HG02981 (cell line): ENCODE data around the gene CLP1.
"Not testable (repeated sequence)": the region's sequence is repeated elsewhere in the genome, so short reads cannot be mapped to it uniquely, and the experiment has no call there.

ENCODE experiments used
- ATAC-seq: cut with Tn5 transposase; IDR thresholded peaks from one replicate; pipeline ENCODE4 v1.9.1; 2021; ENCODE audit warnings: mild to moderate bottlenecking, moderate library complexity; ENCODE audit not compliant: unreplicated experiment

Gene CLP1

GRCh38 chr11:57659669-57660068 lies 2.1 kb downstream of the CLP1 start:
- no peak for ATAC-seq

GRCh38 chr11:57662893-57663292 lies 5.3 kb downstream of the CLP1 start:
- ATAC-seq: no peak

DNA sequence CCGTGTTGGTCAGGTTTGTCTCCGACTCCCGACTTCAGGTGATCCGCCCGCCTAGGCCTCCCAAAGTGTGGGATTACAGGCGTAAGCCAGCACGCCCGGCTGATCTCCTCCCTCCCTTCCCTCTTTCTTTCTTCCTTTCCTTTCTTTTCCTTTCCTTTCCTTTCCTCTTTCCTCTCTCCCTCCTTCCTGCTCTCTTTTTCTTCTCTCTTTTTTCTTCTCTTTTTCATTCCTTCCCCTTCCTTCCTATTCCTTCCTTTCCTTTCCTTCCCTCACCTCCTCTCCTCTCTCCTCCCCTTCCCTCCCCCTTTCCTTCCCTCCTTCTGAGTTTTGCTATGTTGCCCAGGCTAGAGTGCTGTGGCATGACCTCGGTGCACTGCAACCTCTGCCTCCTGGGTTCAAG lies 6.4 kb downstream of the CLP1 start:
- ATAC-seq: no peak

GRCh38 chr11:57667117-57667735 lies 9.7 kb downstream of the CLP1 start:
- peak; percentile 57 for ATAC-seq

DNA sequence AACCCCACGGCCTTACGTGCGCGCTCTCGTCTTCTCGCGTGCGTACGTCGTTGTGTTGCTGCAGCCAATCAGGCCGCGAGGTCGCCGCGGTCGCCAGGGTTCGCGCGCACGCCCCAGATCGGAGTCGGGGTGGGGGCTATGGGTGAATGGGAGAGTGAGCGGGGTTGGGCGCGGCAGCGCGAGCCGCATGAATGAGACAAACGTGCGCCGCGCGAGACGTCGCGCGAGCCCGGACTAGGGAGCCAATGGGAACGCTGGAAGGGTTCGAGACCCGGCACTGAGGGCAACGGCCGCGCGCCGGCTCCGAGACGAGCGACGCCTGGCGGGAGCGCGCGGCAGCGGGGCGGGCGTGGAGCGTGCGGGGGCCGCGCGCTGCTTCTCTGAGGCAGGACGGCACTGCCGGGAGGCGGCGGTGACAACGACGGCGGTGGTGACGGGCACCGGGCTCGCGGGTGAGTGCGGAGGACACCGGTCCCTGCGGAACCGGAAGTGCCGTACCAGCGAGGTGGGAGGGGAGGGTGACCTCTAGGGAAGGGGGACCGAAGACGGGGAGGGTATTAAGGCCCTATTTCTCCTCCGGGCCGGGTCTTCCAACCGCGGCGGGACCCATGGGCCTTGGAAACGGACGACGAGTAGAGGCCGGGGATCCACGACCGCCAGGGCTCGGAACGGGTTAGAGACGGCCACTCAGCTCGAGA lies 10.3 kb downstream of the CLP1 start, which contains the start of gene ZDHHC5:
Gene ZDHHC5 (plus strand): TSS at position 379 of the 698 bp plus-strand sequence. CDS start 4,977 bp downstream, outside the sequence.
- peak; percentile 87 for ATAC-seq

GRCh38 chr11:57668434-57668782 lies 10.8 kb downstream of the CLP1 start:
- ATAC-seq: peak; percentile 4

GRCh38 chr11:57674251-57674650 lies 16.7 kb downstream of the CLP1 start:
- no peak for ATAC-seq

DNA sequence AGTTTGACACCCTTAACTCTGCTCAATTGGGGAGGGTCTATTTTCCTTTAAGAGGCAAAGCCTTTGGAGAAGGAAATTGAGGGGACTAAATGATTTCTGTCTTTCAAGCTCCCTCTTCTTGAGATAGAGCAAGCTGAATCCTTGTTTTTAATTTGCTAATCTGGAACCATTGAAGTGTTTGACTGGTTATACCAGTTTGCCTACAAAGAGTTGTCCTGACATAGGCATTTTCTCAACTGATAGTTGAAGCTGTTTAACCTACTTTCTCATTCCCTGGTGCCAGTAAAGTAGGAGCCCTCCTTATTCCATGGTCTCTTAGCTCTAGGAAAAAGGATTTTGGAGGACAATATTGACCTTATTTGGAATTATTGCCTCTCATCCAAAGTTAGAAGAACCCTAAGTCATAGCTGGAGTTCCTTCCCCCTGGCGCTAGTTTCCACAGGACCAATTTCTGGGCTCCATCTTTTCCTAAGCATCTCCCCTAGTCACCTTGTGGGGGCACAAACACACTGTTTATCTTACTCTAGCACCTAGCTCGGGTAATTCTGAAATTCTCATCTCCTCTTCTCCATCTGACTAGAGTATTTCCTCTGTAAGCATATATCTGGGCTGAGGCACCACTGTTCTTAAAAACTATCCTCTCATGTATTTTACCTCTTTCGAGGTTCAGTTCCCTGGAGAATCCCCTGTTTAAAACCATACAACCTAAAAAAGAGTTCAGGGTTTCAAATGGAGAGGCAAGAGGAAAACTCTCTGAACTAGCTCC lies 17.8 kb downstream of the CLP1 start:
- no peak for ATAC-seq

GRCh38 chr11:57679396-57679795 lies 21.8 kb downstream of the CLP1 start:
- no peak for ATAC-seq

GRCh38 chr11:57680552-57680874 lies 23.0 kb downstream of the CLP1 start:
- peak; percentile 26 for ATAC-seq

DNA sequence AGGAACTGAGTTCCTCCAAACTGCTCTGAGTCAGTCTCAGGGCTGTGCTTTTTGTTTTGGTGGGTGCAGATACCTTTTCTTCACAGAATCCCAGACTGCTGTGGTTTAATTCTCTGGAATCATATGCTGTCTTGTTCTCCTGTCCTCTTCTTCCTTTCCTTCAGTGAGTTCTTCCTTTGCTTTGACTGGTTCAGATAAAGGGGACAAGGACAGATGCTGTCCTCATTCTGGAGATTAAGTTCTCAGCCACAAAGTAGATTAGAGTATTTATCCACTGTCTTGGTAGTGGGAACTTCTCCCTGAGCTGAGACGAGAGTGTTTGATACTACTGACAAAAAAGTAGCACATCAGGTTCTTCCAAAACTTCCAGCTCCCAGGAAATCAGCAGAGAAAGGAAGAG lies 23.6 kb downstream of the CLP1 start:
- ATAC-seq: no peak

DNA sequence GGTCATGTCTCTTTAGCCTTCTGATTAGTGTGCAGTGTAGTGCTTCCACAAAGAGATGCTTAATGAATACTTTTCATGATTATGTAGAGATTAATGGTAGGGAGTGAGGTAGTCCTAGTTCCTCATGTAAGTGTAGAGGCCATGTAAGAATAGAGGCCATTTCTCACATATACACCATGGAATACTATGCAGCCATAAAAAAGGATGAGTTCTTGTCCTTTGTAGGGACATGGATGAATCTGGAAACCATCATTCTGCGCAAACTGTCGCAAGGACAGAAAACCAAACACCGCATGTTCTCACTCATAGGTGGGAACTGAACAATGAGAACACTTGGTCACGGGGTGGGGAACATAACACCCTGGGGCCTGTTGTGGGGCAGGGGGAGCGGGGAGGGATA lies 32.9 kb downstream of the CLP1 start:
- not testable (repeated sequence) for ATAC-seq

- ATAC-seq: no peak
Observed at GRCh38 chr11:57698843-57699365, 41.3 kb downstream of the CLP1 start.

- no peak for ATAC-seq
Observed at GRCh38 chr11:57699813-57700212, 42.3 kb downstream of the CLP1 start.

DNA sequence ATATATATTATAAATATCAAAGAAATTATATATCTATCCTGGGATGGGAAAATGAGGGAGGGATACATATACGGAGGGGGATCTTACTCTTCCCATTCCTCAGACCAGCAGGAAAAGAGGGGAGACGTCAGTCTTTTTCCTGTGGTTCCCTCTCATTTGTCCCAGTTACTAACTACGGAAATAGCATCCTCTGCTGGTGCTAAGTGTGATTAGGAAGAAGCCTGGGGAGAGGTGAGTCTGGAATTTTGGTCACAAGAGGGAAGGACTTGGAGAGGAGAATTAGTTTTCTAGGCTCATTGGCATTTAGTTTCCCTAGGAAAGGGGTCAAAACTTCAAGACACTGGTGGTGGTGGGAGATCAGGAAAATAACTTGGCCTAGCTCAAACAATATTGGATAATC lies 42.9 kb downstream of the CLP1 start:
- no peak for ATAC-seq

- no peak for ATAC-seq
Observed at GRCh38 chr11:57703341-57703740, 45.8 kb downstream of the CLP1 start.

- ATAC-seq: no peak
Observed at GRCh38 chr11:57704932-57705331, 47.4 kb downstream of the CLP1 start.

DNA sequence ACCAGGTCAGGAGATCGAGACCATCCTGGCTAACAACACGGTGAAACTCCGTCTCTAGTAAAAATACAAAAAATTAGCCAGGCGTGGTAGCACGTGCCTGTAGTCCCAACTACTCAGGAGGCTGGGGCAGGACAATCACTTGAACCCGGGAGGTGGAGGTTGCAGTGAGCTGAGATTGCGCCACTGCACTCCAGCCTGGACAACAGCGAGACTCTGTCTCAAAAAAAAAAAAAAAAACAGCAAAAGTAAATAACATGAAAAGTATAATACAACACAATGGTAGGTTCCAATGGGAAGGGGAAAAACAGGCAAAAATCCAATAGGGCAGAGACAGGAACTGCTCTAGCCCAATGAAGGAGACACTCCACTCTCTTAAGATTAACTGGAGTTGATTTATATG lies 47.9 kb downstream of the CLP1 start:
- ATAC-seq: not testable (repeated sequence)

GRCh38 chr11:57709802-57710367 lies 52.3 kb downstream of the CLP1 start:
- no peak for ATAC-seq
